Neural progenitor cell (in vitro differentiated cells): ENCODE results near the gene NHEJ1.

Experiments
- CTCF ChIP-seq: fragments of 200-600 bp; sonication (generic); IDR thresholded peaks from 2 replicates; pipeline ENCODE4 v1.5.1; 2017; ENCODE audit warnings: antibody characterized with exemption, mild to moderate bottlenecking
- EZH2 ChIP-seq: fragments of 200-600 bp; sonication (generic); IDR thresholded peaks from 2 replicates; pipeline ENCODE4 v1.6.1; 2017; ENCODE audit warnings: antibody characterized with exemption, mild to moderate bottlenecking, moderate library complexity
- EZH2phosphoT487 ChIP-seq: fragments of 200-600 bp; sonication (generic); IDR thresholded peaks from 2 replicates; pipeline ENCODE4 v1.6.1; 2017; ENCODE audit warnings: antibody characterized with exemption

DNA sequence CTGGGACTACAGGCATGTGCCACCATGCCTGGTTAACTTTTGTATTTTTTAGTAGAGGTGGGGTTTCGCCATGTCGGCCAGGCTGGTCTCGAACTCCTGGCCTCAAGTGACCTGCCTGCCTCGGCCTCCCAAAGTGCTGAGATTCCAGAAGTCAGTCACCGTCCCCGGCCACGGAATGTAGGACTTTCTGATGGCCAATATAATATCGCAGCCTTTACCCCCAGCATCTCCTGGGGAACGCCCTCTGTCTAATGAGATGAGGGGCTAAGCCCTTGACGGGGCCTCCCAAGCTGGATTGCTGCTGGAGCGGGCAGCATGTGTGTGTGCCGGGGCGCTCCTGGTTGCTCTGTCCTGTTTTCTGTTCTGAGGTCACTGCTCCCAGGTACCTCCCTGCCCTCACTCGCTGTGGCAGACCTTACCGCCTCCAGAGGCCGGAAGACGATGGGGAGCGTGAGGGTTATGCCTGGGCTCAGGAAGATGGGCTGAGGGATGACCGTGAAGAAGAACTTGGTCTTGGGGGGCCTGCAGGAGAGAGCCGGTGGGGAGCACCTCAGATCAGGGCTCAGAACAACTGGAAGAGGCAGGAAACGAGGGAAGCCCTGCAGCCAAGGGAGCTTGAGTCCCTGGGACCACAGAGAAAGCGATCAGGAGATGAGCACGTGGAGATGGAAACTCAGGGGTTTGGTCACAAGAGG, 128.4 kb downstream of the NHEJ1 start:
- TF ChIP-seq EZH2phosphoT487 (no peak), CTCF (no peak), EZH2 (no peak)
